Right forelimb (tissue), 1 donor: ENCODE results near the gene ARL3.
"Not testable (repeated sequence)": the region's sequence is repeated elsewhere in the genome, so short reads cannot be mapped to it uniquely, and the experiment has no call there.

ENCODE experiments used
- DNase-seq: peaks from one replicate; pipeline ENCODE4 v3.0.0-alpha.2; 2018

The ARL3 gene

GRCh38 chr10:102701796-102702195, 12.4 kb downstream of the ARL3 start:
- DNase-seq, result no peak

DNA sequence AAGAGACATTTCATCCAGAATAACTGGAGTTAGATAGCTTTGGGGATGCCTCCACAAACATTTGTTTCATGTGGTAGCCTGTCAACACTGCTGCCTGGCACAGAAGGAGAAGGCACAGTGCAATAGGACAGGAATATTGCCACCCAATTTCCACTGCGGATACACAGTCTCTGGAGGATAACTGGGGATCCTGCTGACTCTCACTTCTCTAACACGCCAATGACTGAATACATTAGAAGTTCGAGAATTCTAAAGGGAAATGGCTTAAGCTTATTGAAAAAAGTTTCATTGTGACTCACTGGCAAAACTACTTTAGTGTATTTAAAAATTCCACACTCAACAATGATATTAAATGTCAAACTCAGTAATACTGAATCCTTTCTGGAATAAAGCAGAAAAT, 12.9 kb downstream of the ARL3 start:
- DNase-seq, result no peak

DNA sequence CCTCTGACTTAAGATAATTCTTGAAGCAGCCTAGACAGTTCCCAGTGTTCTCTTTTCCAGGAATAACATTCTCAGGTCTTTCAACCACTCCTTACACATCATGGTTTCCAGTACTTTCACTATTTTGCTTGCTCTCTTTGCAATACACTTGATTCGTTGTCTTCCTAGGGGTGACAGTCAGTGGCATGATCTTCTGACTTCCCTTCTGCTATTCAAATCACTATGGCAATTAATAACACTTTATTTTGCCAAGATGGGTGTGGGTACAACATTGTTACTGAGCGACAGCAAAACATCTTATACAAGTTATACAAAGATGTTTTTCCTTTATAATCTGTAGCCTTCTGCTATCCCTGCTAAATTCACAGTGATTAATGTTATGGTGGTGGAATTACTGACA, 15.3 kb downstream of the ARL3 start:
- no peak for DNase-seq

DNA sequence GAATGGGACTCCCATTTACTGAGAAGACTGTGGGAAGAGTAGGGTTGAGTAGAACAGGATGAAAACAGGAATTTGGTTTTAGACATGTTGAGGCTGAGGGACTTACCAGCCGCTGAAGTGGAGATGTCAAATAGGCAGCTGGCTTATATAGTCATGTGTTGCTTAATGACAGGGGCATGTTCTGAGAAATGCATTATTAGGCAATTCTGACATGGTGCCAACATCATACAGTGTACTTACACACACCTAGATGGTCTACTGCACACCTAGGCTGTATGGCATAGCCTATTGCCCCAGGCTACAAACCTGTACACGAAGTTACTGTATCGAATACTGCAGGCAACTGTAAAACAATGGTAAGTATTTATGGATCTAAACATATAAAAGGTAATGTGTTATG, 17.5 kb downstream of the ARL3 start:
- DNase-seq, result no peak

GRCh38 chr10:102695401-102695800, 18.8 kb downstream of the ARL3 start:
- not testable (repeated sequence) for DNase-seq

DNA sequence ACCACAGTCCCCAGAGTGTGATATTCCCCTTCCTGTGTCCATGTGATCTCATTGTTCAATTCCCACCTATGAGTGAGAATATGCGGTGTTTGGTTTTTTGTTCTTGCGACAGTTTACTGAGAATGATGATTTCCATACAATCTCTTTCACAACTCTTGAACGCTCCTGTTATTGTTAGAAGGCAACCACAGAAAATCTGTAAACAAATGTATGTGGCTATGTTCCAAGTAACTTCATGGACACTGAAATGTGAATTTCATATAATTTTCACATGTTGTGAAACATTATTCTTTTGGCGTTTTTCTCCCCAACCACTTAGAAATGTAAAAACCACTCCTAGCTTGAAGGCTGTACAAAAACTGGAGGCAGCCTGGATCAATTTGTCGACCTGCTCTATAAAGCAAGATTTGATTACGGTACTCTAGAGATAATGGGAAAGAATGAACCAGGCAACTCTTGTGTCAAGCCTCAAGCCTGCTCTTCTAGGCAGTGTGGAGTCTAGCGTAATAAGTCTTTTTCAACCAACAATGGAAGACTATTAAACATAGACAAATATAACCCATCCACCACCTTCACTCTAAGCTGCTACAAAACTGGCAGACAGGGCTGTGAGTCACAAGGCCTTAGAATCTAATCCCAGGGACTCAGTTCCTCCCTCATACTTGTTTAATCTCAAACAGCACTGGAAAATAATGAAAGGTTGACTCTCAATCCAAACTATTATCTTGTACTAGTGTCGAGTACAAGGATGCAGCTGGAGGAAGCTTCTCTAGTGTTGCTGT, 22.7 kb downstream of the ARL3 start:
- no peak for DNase-seq

- DNase-seq, result no peak
Observed at GRCh38 chr10:102683736-102684135, 30.5 kb downstream of the ARL3 start.

GRCh38 chr10:102682981-102683380, 31.2 kb downstream of the ARL3 start:
- no peak for DNase-seq

DNA sequence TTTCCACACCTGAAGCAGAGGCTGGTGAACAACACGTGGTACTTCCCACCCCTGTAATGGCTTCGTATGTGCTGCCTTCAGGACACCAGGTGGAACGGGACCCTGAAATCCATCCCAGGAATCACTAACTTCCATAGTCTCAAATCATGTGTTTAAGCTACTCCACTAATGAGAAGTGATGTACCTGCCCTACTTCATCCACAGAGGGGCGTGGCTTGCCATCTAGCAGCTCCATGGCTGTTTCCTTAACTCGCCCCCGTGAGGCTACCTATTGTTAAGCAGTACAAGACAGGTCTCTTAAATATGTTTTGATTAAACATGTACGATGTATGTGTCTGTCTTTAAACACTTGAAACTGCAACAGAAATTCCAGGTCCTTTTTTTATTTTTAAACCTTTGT, 31.8 kb downstream of the ARL3 start:
- no peak for DNase-seq

DNA sequence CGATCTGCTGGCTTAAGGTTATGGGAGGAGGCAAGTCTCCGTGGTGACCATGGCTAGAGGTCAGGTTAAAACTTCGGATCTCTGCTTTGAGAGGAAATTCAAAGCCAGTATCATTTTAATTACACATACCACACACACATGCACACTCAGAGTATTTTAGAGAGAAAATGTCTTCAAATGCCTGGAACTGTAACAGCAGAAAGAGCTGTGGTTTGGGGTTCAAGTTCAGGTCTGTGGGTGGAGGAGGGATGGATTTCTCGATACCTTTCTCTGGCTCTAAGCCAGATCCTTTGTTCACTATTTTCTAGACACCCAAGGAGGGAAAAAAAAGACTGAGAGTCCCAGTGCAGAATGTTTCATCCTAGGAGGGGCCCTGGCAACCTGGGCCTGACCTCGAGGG, 32.5 kb downstream of the ARL3 start:
- DNase-seq, result no peak

GRCh38 chr10:102679596-102679995, 34.6 kb downstream of the ARL3 start:
- no peak for DNase-seq

GRCh38 chr10:102678842-102679289, 35.3 kb downstream of the ARL3 start:
- peak; percentile 78 for DNase-seq

- DNase-seq, result no peak
Observed at GRCh38 chr10:102678068-102678400, 36.2 kb downstream of the ARL3 start.

DNA sequence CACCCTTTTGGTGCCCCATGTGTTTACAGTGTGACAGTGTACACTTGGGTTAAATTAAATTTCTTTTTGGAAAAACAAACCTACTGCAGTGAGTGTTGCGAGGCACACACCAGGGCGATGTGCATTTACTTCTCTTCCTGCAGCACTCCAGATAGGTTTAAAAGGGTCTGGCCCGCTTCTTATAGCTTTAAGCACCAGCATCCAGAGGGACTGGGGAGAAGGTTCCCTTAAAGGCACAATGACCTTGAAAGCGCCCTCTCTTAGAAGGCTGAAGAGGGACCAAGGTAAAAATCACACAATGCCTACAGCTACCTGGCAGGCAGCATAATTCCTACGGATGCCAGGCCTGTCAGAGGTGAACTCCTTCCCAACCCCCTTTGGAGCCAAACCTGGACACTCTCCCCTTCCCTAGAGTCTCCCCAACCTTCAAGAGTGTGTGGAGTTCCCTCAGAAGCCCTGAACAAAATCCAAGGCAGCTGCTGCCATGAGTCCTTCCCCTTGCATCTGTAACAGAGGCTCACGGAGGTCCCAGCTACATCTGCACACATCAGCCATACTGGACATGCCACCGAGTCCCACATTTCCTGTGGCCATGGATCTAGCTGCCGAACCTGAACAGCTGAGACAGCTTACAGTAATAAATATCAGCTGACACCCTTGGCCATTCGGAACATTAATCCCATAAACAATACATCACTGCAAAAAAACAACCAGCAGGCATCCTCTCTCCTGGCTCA, 36.7 kb downstream of the ARL3 start:
- no peak for DNase-seq

DNA sequence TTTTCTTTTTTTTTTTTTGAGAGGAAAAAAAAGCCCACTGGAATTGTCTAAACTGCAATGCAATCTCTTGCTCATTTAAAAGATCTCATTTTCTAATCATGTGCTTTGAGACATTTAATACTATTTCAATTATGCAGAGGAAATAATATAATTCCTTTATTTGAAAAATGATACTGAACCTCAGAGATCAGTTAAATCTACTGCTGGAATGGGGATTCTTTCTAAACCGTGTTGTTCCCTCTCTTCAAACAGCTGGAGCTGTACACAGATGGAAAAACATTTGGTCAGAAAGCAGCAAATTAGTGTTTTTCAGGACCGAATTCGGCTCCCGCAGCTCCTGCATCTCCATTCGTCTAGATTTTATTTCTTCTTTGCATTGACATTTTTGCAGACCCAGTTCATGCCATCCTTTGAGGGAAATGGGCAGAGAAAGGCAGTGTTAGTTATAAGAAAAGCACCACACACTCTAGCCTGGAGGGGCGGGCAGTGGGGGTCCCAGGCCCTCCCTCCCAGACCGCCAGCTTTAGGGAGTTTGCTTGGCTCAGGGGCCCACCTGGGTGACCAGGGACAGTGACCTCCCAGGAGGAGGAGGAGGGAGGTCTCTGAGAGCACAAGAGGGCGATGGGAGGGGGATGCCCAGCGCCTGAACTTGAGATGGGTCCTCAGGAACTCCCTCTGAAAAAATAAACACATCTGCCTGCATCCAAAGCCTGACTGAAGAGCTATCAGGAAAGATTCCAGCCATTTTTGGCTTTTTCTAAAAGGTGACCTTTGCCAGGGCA, 37.5 kb downstream of the ARL3 start:
- no peak for DNase-seq

DNA sequence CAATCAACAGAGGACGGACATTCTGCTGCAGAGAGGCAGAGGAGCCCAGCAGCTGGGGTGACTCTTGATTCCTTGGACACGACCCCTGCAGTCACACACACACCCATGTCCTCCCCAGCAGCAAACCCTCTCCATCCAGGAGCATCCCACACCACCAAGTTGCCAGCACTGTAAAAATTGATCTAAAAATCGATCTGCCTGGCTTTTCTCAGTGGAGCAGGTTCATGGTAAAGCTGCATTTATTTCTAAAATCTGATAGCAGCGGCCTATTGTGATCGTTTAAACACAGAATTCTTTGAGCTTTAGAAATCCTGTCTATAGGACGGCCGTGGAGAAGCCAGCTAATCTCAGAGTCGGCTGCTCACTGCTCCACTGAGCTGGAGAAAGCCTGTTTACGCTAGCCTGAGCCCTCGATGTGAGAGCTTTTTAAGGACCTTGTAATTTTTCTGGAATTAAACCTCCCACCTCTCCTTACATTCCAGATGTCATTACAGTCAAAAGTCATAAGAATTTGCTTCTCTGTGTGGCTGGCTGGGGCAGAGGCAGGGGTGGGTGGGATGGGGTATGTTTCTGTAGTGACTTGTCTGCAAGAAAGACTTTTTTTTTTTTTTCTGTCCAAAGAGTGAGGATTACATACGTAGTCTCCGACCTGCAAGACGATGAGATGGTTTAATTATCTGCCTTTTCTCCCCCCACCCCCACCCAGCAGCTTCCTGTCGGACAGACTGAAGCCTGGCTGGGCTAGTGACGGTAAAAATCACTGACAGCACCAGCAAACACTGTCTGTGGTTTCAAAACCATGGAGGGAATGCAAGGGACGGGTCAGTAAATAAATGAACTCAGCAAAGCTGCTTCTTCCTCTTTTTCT, 38.3 kb downstream of the ARL3 start:
- no peak for DNase-seq

DNA sequence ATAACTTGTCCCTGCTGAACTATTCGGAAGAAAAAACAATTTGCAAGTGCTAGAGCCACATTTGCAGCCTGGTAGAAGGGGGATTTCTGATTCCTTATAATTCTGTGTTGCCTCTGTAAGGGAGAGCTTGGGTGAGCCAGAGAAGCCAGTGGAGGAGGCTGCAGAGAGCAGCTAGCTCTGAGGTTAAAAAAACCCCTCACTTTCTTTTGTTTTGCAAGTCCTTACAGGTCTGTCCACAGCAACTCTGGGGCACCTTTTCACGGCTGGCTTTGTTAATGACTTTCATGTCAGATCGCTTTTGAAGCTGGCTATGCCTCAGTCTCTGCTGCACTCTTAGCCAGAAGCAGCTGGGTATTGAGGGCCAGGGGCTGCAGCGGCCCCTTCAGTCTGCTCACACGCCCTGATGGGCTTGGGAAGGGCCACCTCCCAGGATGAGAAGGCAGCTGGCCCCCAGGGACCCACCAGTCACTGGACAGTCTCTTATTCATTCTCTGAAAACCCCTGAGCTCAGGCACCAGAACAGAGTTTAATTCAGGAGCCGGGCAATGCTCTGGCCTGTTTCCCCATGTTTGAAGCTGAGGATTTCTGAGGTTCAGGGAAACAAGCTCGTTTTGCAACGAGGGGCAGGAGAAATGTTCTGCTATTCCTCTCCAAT, 39.1 kb downstream of the ARL3 start:
- DNase-seq, result no peak

DNA sequence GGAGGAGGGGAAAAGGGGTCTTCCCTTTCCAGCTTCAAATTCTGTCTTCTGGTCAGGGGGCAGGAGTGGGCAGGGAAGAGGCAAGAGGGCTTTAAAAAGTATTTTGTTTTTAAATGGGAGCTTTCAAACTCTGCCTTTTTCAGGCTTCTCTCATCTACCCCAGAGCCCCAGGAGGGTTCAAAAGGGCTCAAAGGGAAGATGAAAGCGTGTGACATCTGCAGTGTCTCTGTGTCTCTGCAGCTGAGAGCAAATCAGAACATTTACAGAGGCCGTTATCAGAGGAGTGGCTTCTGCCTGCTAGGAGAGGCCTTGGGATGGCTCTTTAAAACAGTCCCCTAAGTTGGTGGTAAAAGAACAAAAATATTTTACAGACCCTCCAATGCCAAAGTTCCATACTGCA, 39.6 kb downstream of the ARL3 start:
- DNase-seq, result no peak

GRCh38 chr10:102673819-102674511, 40.2 kb downstream of the ARL3 start:
- no peak for DNase-seq

- no peak for DNase-seq
Observed at GRCh38 chr10:102673236-102673818, 40.9 kb downstream of the ARL3 start.

DNA sequence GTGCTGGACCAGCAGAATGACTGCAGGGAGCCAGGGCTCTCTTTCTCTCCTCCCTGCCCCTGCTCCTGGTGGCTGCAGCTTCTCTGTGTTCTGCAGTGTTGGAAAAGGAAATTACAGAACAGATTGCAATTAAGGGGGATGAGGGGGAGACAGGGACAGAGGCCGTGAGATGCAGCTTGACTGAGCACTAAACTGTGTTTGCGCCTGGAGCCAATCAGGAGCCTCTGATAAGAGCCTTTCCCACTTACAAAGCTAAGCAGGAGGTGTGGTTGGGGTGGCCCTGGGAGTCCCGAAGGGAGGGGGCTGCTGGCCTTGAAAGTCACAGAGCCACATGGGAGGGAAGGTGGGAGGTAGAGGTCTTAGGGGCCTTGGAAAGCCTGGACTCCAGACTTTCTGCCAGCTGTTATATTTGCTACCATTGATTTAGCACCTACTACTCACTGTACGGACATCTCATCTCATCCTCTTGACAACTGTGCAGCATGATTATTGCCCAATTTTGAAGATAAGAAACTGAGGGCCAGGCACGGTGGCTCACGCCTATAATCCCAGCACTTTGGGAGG, 43.2 kb downstream of the ARL3 start:
- DNase-seq, result no peak
